Measurements from ENCODE around the gene TMEM247.
"Not testable (repeated sequence)": the region's sequence is repeated elsewhere in the genome, so short reads cannot be mapped to it uniquely, and the experiment has no call there.

The TMEM247 gene

GRCh38 chr2:46471019-46471583 is 8.3 kb upstream of the TMEM247 start:
- H3K4me3 ChIP-seq (ENCODE audit: low read depth, low read length): no peak overlapping the region
- TF ChIP-seq CTCF (IDR thresholded peaks at IDR 0.05; ENCODE audit: low read depth, low read length): no peak
- in situ Hi-C loops (cut with HindIII; ENCODE audit: low sequenced_read_pairs): no loop called here
- DNase-seq (ENCODE audit: low read depth, low spot score): no peak

GRCh38 chr2:46471697-46472096 is 7.7 kb upstream of the TMEM247 start:
- in situ Hi-C loops (cut with HindIII; ENCODE audit: low sequenced_read_pairs): no loop called here
- TF ChIP-seq CTCF (IDR thresholded peaks at IDR 0.05; ENCODE audit: low read depth, low read length): no peak
- H3K4me3 ChIP-seq (ENCODE audit: low read depth, low read length): no peak overlapping the region
- DNase-seq (ENCODE audit: low read depth, low spot score): no peak

GRCh38 chr2:46472165-46472564 is 7.2 kb upstream of the TMEM247 start:
- H3K4me3 ChIP-seq (ENCODE audit: low read depth, low read length); DNase-seq (ENCODE audit: low read depth, low spot score); in situ Hi-C loops (cut with HindIII; ENCODE audit: low sequenced_read_pairs): not testable (repeated sequence)

GRCh38 chr2:46477462-46477861 is 1.9 kb upstream of the TMEM247 start:
- H3K4me3 ChIP-seq (ENCODE audit: low read depth, low read length); in situ Hi-C loops (cut with HindIII; ENCODE audit: low sequenced_read_pairs); DNase-seq (ENCODE audit: low read depth, low spot score): not testable (repeated sequence)

GRCh38 chr2:46477925-46478324 is 1.4 kb upstream of the TMEM247 start:
- no peak for TF ChIP-seq CTCF (IDR thresholded peaks at IDR 0.05; ENCODE audit: low read depth, low read length)
- in situ Hi-C loops (cut with HindIII; ENCODE audit: low sequenced_read_pairs): no loop called here
- no peak for DNase-seq (ENCODE audit: low read depth, low spot score)
- no peak overlapping the region for H3K4me3 ChIP-seq (ENCODE audit: low read depth, low read length)

- no peak for TF ChIP-seq CTCF (IDR thresholded peaks at IDR 0.05; ENCODE audit: low read depth, low read length)
- in situ Hi-C loops (cut with HindIII; ENCODE audit: low sequenced_read_pairs): no loop called here
- H3K4me3 ChIP-seq (ENCODE audit: low read depth, low read length): no peak overlapping the region
- no peak for DNase-seq (ENCODE audit: low read depth, low spot score)
These were observed 1.2 kb downstream of the TMEM247 start for GRCh38 chr2:46480562-46480961.

GRCh38 chr2:46481198-46482193 is 2.1 kb downstream of the TMEM247 start:
- no peak overlapping the region for H3K4me3 ChIP-seq (ENCODE audit: low read depth, low read length)
- TF ChIP-seq CTCF (IDR thresholded peaks at IDR 0.05; ENCODE audit: low read depth, low read length): no peak
- in situ Hi-C loops (cut with HindIII; ENCODE audit: low sequenced_read_pairs): no loop called here
- DNase-seq (ENCODE audit: low read depth, low spot score): peak; percentile 81
